Measurements from ENCODE around the gene MAG. TPM values are rescaled to one million over a fixed set of nuclear protein-coding genes. Genes with fewer than 3 reads are reported as not detected.

MAG gene
- polyA plus RNA-seq, 6 donors from 2014 or later, result 0.12 to 0.41 (median 0.29) TPM; not detected in 2

- Mint-ChIP-seq H3K4me1 (peaks cover 22 to 40% (median 33%) of the 10 kb centered on the region in 3 donors), H3K36me3 (no peaks in the 10 kb centered on the region), H3K4me3 (no peak overlapping the region), H3K27ac (peak overlapping the region in 1 of 6 donors; percentile 20), H3K9me3 (no peaks in the 10 kb centered on the region), H3K27me3 (no peaks in the 10 kb centered on the region)
- DNase-seq (no peak), ATAC-seq (ENCODE audit: low read depth in 2 of 2) (no peak)
Measured at GRCh38 chr19:35293363-35293739, 1.4 kb downstream of the MAG start.

GRCh38 chr19:35293808-35294207, 1.8 kb downstream of the MAG start:
- H3K4me3 Mint-ChIP-seq, result no peak overlapping the region
- no peaks in the 10 kb centered on the region for H3K36me3 Mint-ChIP-seq
- no peaks in the 10 kb centered on the region for H3K9me3 Mint-ChIP-seq
- no peaks in the 10 kb centered on the region for H3K27me3 Mint-ChIP-seq
- peak overlapping the region in 1 of 6 donors; percentile 15 for H3K27ac Mint-ChIP-seq
- no peak for ATAC-seq (ENCODE audit: low read depth in 2 of 2)
- DNase-seq, result no peak
- H3K4me1 Mint-ChIP-seq, result peaks cover 22 to 40% (median 31%) of the 10 kb centered on the region in 3 donors

- ATAC-seq (ENCODE audit: low read depth in 2 of 2), result no peak
- Mint-ChIP-seq H3K9me3 (no peaks in the 10 kb centered on the region), H3K27me3 (no peaks in the 10 kb centered on the region), H3K36me3 (no peaks in the 10 kb centered on the region), H3K4me1 (peaks cover 22 to 40% (median 31%) of the 10 kb centered on the region in 3 donors), H3K27ac (peak overlapping the region in 2 of 6 donors; percentile 50 to 61), H3K4me3 (no peak overlapping the region)
- DNase-seq, result no peak
Measured at GRCh38 chr19:35294328-35294727, 2.4 kb downstream of the MAG start.

- Mint-ChIP-seq H3K4me1 (peaks cover 22 to 40% (median 31%) of the 10 kb centered on the region in 3 donors), H3K27ac (peak overlapping the region in 4 of 6 donors; percentile 4 to 80 (median 42)), H3K4me3 (peak overlapping the region in 7 of 8 donors; percentile 23 to 81 (median 55)), H3K36me3 (no peaks in the 10 kb centered on the region), H3K9me3 (no peaks in the 10 kb centered on the region), H3K27me3 (no peaks in the 10 kb centered on the region)
- ATAC-seq (ENCODE audit: low read depth in 2 of 2) (peak in 1 of 2 donors; percentile 22), DNase-seq (no peak)
Measured at GRCh38 chr19:35294859-35295791, 3.2 kb downstream of the MAG start.

- H3K27me3 Mint-ChIP-seq, result no peaks in the 10 kb centered on the region
- H3K9me3 Mint-ChIP-seq, result no peaks in the 10 kb centered on the region
- H3K4me1 Mint-ChIP-seq, result peaks cover 22 to 39% (median 25%) of the 10 kb centered on the region in 3 donors
- DNase-seq, result peak; percentile 62
- ATAC-seq (ENCODE audit: low read depth in 2 of 2), result peak; percentile 82 to 85
- H3K36me3 Mint-ChIP-seq, result no peaks in the 10 kb centered on the region
- H3K27ac Mint-ChIP-seq, result peak overlapping the region in 4 of 6 donors; percentile 4 to 80 (median 29)
- H3K4me3 Mint-ChIP-seq, result peak overlapping the region in 7 of 8 donors; percentile 23 to 81 (median 55)
Measured at GRCh38 chr19:35295792-35296462, 4.0 kb downstream of the MAG start.

GRCh38 chr19:35296644-35297514, 4.9 kb downstream of the MAG start:
- no peaks in the 10 kb centered on the region for H3K36me3 Mint-ChIP-seq
- H3K27ac Mint-ChIP-seq, result no peak overlapping the region
- H3K4me1 Mint-ChIP-seq, result peaks cover 14 to 30% (median 20%) of the 10 kb centered on the region in 3 donors
- H3K9me3 Mint-ChIP-seq, result no peaks in the 10 kb centered on the region
- ATAC-seq (ENCODE audit: low read depth in 2 of 2) (no peak), DNase-seq (no peak)
- no peak overlapping the region for H3K4me3 Mint-ChIP-seq
- H3K27me3 Mint-ChIP-seq, result no peaks in the 10 kb centered on the region

- Mint-ChIP-seq H3K27me3 (no peaks in the 10 kb centered on the region), H3K9me3 (no peaks in the 10 kb centered on the region), H3K4me3 (no peak overlapping the region), H3K4me1 (peaks cover 14 to 24% (median 17%) of the 10 kb centered on the region in 3 donors), H3K27ac (no peak overlapping the region), H3K36me3 (no peaks in the 10 kb centered on the region)
- ATAC-seq (ENCODE audit: low read depth in 2 of 2), result no peak
- no peak for DNase-seq
Measured at GRCh38 chr19:35297515-35297848, 5.5 kb downstream of the MAG start.

- H3K27ac Mint-ChIP-seq, result no peak overlapping the region
- no peak overlapping the region for H3K4me3 Mint-ChIP-seq
- H3K27me3 Mint-ChIP-seq, result no peaks in the 10 kb centered on the region
- ATAC-seq (ENCODE audit: low read depth in 2 of 2) (no peak), DNase-seq (no peak)
- peaks cover 11 to 19% (median 12%) of the 10 kb centered on the region in 3 donors for H3K4me1 Mint-ChIP-seq
- no peaks in the 10 kb centered on the region for H3K36me3 Mint-ChIP-seq
- no peaks in the 10 kb centered on the region for H3K9me3 Mint-ChIP-seq
Measured at GRCh38 chr19:35297922-35298321, 6.0 kb downstream of the MAG start.

GRCh38 chr19:35298561-35298972, 6.6 kb downstream of the MAG start:
- no peaks in the 10 kb centered on the region for H3K27me3 Mint-ChIP-seq

GRCh38 chr19:35299523-35300338, 7.8 kb downstream of the MAG start:
- no peaks in the 10 kb centered on the region for H3K36me3 Mint-ChIP-seq
- ATAC-seq (ENCODE audit: low read depth in 2 of 2) (no peak), DNase-seq (no peak)
- no peaks in the 10 kb centered on the region for H3K27me3 Mint-ChIP-seq
- H3K9me3 Mint-ChIP-seq, result no peaks in the 10 kb centered on the region
- H3K4me3 Mint-ChIP-seq, result no peak overlapping the region
- H3K4me1 Mint-ChIP-seq, result peaks cover 12 to 15% (median 14%) of the 10 kb centered on the region in 3 donors
- no peak overlapping the region for H3K27ac Mint-ChIP-seq

More at GRCh38 chr19:35298561-35298972, 6.6 kb downstream of the MAG start:
- DNase-seq (no peak), ATAC-seq (ENCODE audit: low read depth in 2 of 2) (no peak)
- Mint-ChIP-seq H3K9me3 (no peaks in the 10 kb centered on the region), H3K4me1 (peaks cover 8 to 16% (median 10%) of the 10 kb centered on the region in 3 donors), H3K4me3 (no peak overlapping the region), H3K27ac (no peak overlapping the region), H3K36me3 (no peaks in the 10 kb centered on the region)

GRCh38 chr19:35300339-35300649, 8.3 kb downstream of the MAG start:
- H3K9me3 Mint-ChIP-seq, result no peaks in the 10 kb centered on the region
- no peak overlapping the region for H3K27ac Mint-ChIP-seq
- peaks cover 11 to 19% (median 18%) of the 10 kb centered on the region in 3 donors for H3K4me1 Mint-ChIP-seq
- ATAC-seq (ENCODE audit: low read depth in 2 of 2) (no peak), DNase-seq (no peak)
- no peak overlapping the region for H3K4me3 Mint-ChIP-seq
- no peaks in the 10 kb centered on the region for H3K27me3 Mint-ChIP-seq
- H3K36me3 Mint-ChIP-seq, result no peaks in the 10 kb centered on the region

GRCh38 chr19:35301961-35302360, 10.0 kb downstream of the MAG start:
- ATAC-seq (ENCODE audit: low read depth in 2 of 2) (no peak), DNase-seq (no peak)
- Mint-ChIP-seq H3K4me1 (peaks cover 17 to 30% (median 20%) of the 10 kb centered on the region in 3 donors), H3K4me3 (no peak overlapping the region), H3K27me3 (no peaks in the 10 kb centered on the region), H3K27ac (no peak overlapping the region), H3K36me3 (no peaks in the 10 kb centered on the region), H3K9me3 (no peaks in the 10 kb centered on the region)
